Common myeloid progenitor, CD34-positive (primary cell): Measurements from ENCODE around the gene GMIP.

ENCODE experiments used
- CTCF ChIA-PET: fragments of 350-600 bp; sonication (Branson Sonifier 250); formaldehyde crosslinking; loops from one replicate; lab custom pipeline; 2021; ENCODE audit warnings: antibody characterized with exemption; lab: Charles Lee
- POLR2A ChIA-PET: fragments of 350-600 bp; sonication (Branson Sonifier 250); formaldehyde crosslinking; loops from one replicate; lab custom pipeline; 2021; ENCODE audit warnings: antibody characterized with exemption; lab: Charles Lee
- DNase-seq, 3 donors: peaks; one replicate each; pipeline versions ENCODE4 v3.0.0 to v3.0.0-alpha.2; 2013
- H3K27ac ChIP-seq, 2 experiments: 1 replicate in 1 of 2; 2 replicates in 1 of 2; pipeline ENCODE4 v1.7.0; 2013; ENCODE audit warnings: inconsistent platforms in 2 of 2, low read length in 2 of 2, mild to moderate bottlenecking in 2 of 2, low read depth in 1 of 2, moderate library complexity in 1 of 2; ENCODE audit not compliant: severe bottlenecking in 2 of 2, insufficient read depth in 1 of 2, poor library complexity in 1 of 2
- H3K27me3 ChIP-seq, 5 experiments: replicated peaks in 2 of 5; 1 replicate in 3 of 5; 2 replicates in 2 of 5; pipeline versions ENCODE4 v1.6.1 to v1.7.0; 2013; ENCODE audit warnings: low read length in 4 of 5, mild to moderate bottlenecking in 2 of 5, moderate library complexity in 2 of 5, inconsistent platforms in 1 of 5; ENCODE audit not compliant: insufficient read depth in 5 of 5, control insufficient read depth in 4 of 5
- H3K36me3 ChIP-seq, 4 experiments: 1 replicate in 2 of 4; 2 replicates in 2 of 4; pipeline versions ENCODE4 v1.6.1 to v1.7.0; 2013; ENCODE audit warnings: low read length in 3 of 4, control low read depth in 1 of 4, mild to moderate bottlenecking in 1 of 4; ENCODE audit not compliant: control insufficient read depth in 4 of 4, insufficient read depth in 4 of 4
- H3K4me1 ChIP-seq, 4 experiments: 1 replicate in 3 of 4; 2 replicates in 1 of 4; pipeline versions ENCODE4 v1.6.1 to v1.7.1; 2013; ENCODE audit warnings: low read length in 3 of 4, mild to moderate bottlenecking in 3 of 4, control low read depth in 1 of 4, inconsistent platforms in 1 of 4, moderate library complexity in 1 of 4; ENCODE audit not compliant: control insufficient read depth in 4 of 4, insufficient read depth in 4 of 4; ENCODE audit errors: control extremely low read depth in 1 of 4
- H3K4me3 ChIP-seq, 7 experiments: 1 replicate in 4 of 7; 2 replicates in 3 of 7; pipeline versions ENCODE4 v1.5.1 to v1.7.0; 2013; ENCODE audit warnings: mild to moderate bottlenecking in 7 of 7, low read length in 6 of 7, moderate library complexity in 6 of 7, inconsistent platforms in 2 of 7, low read depth in 2 of 7, control low read depth in 1 of 7; ENCODE audit not compliant: insufficient read depth in 4 of 7, control insufficient read depth in 1 of 7; ENCODE audit errors: extremely low read depth in 1 of 7
- H3K9me3 ChIP-seq, 5 experiments: 1 replicate in 4 of 5; 2 replicates in 1 of 5; pipeline versions ENCODE4 v1.6.1 to v1.7.1; 2013; ENCODE audit warnings: low read length in 4 of 5, mild to moderate bottlenecking in 2 of 5, inconsistent platforms in 1 of 5, low read depth in 1 of 5, moderate library complexity in 1 of 5; ENCODE audit not compliant: control insufficient read depth in 4 of 5, insufficient read depth in 2 of 5; ENCODE audit errors: control extremely low read depth in 1 of 5
- WGBS: methylation state at CpG from one replicate; pipeline ENCODE4 v1.1.5; 2013; ENCODE audit not compliant: insufficient coverage; 5-methylcytosine and 5-hydroxymethylcytosine counted together

GMIP gene

DNA sequence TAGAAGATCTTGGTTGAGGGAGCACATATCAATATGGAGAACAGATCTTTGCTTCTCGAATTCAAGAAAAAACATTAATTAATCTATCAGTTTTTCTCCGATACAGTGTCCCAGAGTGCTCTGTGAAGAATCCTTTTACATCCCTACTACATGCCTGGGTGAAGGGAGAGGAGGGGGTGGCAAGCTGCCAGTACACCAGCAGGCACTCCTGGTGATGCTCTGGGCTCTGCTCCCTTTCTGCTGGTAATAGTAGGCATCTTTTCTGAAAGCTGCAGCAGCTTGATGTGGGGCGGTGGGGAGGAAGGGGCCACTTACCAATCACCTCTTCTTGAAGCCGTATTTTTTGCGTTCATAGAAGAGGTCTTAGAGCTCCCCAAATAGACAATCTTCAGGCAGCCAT is 55.7 kb downstream of the GMIP start:
- Histone ChIP-seq H3K4me3 (no peak overlapping the region), H3K9me3 (no peaks in the 10 kb centered on the region), H3K27me3 (no peaks in the 10 kb centered on the region), H3K36me3 (no peaks in the 10 kb centered on the region), H3K27ac (no peak overlapping the region), H3K4me1 (no peaks in the 10 kb centered on the region)
- 100% methylated on average over 4 of the region's 5 CpGs for WGBS
- ChIA-PET POLR2A (no interaction called here), CTCF (interaction anchor here (0.9 kb wide), 1 partner anchor 34 kb away, joined by 3 read pairs; no protein-coding TSS in a partner anchor)
- DNase-seq = no peak

DNA sequence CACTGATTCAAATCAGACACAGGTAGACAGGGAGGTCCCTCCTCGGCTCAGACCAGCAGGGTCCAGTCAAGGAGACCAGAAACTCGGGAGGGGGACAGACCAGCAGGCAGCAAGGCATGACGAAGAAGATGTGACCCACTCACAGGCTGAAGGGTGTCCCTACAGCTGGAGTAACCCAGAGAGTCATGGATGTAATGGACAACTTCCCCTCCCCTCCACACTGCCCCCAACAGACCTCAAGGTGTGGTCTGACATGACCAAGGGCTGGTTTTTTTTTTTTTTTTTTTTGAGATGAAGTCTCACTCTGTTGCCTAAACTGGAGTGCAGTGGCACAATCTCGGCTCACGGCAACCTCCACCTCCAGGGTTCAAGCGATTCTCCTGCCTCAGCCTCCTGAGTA is 59.1 kb downstream of the GMIP start:
- WGBS = 93% methylated on average over 3 of the region's 6 CpGs

DNA sequence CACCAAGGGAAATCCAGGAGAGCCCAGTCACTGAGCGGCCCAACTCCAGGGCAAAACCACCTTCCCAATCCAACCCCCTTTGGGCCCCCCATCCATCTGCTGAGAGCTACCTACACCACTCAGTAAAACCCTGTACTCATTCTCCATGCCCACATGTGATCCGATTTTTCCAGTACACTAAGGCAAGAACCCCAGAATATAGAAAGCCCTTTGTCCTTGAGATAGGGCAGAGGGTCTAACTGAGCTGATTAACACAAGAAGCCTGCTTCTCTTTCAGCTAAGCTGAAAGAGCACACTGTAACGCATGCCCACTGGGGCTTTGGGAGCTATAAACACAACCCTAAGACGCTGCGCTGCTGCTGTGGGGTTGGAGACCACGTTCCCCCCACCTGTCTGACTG is 61.0 kb downstream of the GMIP start:
- Histone ChIP-seq H3K9me3 (no peaks in the 10 kb centered on the region), H3K4me1 (no peaks in the 10 kb centered on the region), H3K36me3 (no peaks in the 10 kb centered on the region), H3K4me3 (no peak overlapping the region), H3K27ac (no peak overlapping the region), H3K27me3 (no peaks in the 10 kb centered on the region)
- ChIA-PET CTCF (interaction anchor here (0.9 to 1.6 kb wide), 3 partner anchors 20 to 27 kb away, joined by 3 to 5 read pairs (median 3); no protein-coding TSS in a partner anchor), POLR2A (no interaction called here)
- no peak for DNase-seq
- WGBS = 91% methylated on average over 4 of the region's 6 CpGs

More for the DNA sequence above, 59.1 kb downstream of the GMIP start:
- Histone ChIP-seq H3K4me1 (no peaks in the 10 kb centered on the region), H3K9me3 (no peaks in the 10 kb centered on the region), H3K4me3 (no peak overlapping the region), H3K27me3 (no peaks in the 10 kb centered on the region), H3K36me3 (no peaks in the 10 kb centered on the region), H3K27ac (no peak overlapping the region)
- no peak for DNase-seq
- ChIA-PET CTCF (interaction anchor here (1.2 kb wide), 1 partner anchor 24 kb away, joined by 3 read pairs; no protein-coding TSS in a partner anchor), POLR2A (no interaction called here)

DNA sequence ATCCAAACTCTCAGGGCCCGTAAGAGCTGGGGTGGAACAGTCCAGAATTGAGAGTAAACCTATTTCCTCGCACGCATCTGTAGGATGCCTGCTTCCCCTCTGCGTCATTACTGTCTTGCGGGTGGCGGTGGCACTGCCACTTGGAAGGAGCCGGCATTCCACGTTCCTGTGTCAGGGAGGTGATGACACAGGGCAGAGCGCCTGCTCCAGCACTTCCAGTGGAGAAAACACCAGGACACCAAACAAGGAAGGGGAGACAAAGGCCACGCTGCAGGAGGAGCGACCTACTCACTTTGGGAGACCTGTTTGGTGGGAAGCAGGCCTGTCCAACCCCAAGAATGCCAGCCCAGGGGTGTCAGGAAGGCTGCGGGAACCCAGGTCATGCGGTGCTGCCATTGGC is 62.1 kb downstream of the GMIP start:
- Histone ChIP-seq H3K9me3 (no peaks in the 10 kb centered on the region), H3K36me3 (no peaks in the 10 kb centered on the region), H3K4me1 (no peaks in the 10 kb centered on the region), H3K27ac (no peak overlapping the region), H3K4me3 (no peak overlapping the region), H3K27me3 (no peaks in the 10 kb centered on the region)
- POLR2A ChIA-PET = no interaction called here
- CTCF ChIA-PET = interaction anchor here (1.6 kb wide), 1 partner anchor 21 kb away, joined by 5 read pairs; no protein-coding TSS in a partner anchor
- WGBS = 99% methylated on average over 11 of the region's 13 CpGs
- no peak for DNase-seq

DNA sequence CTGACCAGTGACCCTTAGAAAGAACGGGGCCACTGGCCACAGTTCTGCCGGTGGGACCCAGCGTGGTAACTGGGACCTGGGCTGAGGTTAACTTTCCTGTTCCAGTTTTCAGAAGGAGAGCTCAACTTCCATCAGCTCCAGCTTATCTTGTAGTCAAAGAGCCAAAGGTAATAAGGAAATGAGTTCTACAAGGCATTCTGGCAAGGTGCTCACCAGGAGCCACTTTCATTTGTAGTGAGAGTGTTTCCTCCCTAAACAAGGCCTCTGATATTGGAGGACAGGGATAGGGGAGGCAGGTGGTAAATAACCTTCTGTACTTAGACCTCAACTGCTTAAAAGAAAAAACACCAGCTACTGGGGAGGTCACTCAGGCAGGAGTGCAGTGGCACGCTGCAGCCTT is 63.0 kb downstream of the GMIP start:
- ChIA-PET CTCF (no interaction called here), POLR2A (no interaction called here)
- DNase-seq = no peak
- H3K4me1 ChIP-seq = no peaks in the 10 kb centered on the region
- no peak overlapping the region for H3K27ac ChIP-seq
- H3K27me3 ChIP-seq = no peaks in the 10 kb centered on the region
- 97% methylated on average over 4 of the region's 4 CpGs for WGBS
- no peaks in the 10 kb centered on the region for H3K36me3 ChIP-seq
- H3K4me3 ChIP-seq = no peak overlapping the region
- no peaks in the 10 kb centered on the region for H3K9me3 ChIP-seq

DNA sequence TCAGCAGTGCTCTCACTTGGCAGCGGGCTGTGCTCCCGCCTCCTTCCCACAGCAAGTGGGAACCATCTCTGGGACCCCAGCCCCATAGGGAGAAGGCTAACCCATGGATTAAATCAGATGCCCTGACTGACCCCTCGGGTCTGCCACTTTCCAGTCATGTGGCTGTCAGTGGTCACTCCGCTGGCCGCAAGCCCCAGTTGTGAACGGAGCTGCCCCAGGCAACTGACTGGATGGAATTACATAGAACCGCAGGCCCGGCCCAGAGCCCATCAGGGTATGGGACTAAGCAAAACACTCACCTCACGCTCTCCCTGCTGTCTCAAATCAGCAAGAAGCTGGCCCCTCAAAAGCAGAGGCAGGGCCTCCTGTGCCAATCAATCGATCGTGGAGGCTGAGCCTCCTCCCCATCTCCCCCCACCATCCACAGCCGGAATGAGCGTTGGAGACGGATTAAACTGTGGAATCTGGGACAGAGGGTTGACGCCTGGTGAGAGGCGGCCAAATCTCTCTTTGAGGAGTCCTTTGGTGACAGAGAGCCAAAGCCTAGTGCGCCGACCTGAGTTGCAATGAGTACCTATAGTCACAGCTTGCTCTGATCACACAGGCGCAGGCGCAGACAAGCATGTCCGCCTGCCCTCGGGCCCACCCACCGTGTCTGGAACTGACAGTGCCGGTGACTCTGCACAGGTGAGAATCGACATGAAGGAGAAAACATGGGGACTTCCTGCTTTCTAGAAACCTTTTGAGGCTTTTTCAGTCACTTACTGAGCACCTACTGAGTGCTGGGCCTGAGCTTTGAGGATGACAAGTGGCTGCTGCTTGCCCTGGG is 63.7 kb downstream of the GMIP start:
- Histone ChIP-seq H3K27ac (no peak overlapping the region), H3K36me3 (no peaks in the 10 kb centered on the region), H3K27me3 (no peaks in the 10 kb centered on the region), H3K9me3 (no peaks in the 10 kb centered on the region), H3K4me1 (no peaks in the 10 kb centered on the region), H3K4me3 (no peak overlapping the region)
- ChIA-PET POLR2A (no interaction called here), CTCF (interaction anchor here (0.6 to 0.9 kb wide), 2 partner anchors 26 to 36 kb away, joined by 3 read pairs; no protein-coding TSS in a partner anchor)
- no peak for DNase-seq
- WGBS = 98% methylated on average over 16 of the region's 25 CpGs
